NOMO-1 (cell line): ENCODE results near the gene FLACC1.
"Not testable (repeated sequence)": the region's sequence is repeated elsewhere in the genome, so short reads cannot be mapped to it uniquely, and the experiment has no call there.

Experiments
- DNase-seq, 2 experiments: peaks; one replicate each; lab custom pipeline; 2025; ENCODE audit not compliant: unreplicated experiment in 2 of 2; lab: John Stamatoyannopoulos, UW

Gene FLACC1, protein sequence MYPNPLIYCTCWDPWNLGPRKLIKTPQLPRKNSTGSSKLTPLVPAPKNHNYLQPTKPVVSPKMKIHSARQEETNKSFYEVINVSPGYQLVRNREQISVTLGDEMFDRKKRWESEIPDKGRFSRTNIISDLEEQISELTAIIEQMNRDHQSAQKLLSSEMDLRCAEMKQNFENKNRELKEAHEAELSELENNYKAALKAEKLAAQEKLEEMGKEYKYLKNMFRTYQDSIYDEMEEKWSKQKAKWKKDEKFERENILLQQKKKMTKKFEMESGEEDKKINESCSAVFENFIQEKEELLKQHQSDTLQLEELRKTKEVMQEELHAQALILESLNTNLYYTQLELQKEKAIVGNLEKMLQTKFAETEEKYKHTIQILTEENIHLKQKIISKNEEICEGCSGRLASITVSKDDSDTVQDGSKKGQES

GRCh38 chr2:201357221-201357620 is at the start of gene FLACC1:
FLACC1 (minus strand) TSS chr2:201357345; CDS start chr2:201351404, 5,941 bp downstream.
- DNase-seq = no peak

DNA sequence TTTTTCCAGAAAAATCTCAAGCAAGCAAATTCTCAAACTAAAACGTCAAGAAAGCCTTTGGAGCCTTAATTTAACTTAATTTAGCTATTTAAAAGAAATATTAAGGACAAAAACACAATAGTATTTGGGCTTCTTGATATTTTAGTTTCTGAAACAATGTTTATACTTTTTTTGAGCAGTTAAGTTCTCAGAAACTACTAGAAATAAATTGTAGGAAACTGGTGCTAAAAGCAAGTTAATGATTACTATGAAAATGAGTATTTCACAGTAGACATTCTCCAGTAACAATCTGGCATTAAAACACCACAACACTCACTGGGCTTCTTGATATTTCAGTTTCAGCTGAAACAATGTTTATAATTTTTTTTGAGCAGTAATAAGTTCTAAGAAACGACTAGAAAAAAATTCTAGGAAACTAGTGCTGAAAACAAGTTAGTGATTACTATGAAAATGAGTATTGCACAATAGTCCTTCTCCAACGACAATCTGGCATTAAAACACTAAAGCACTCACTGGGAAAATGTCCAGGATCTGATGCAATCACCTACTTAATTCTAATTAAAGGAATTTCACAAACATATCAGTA is 49.0 kb upstream of the FLACC1 start:
- peak in 1 of 2 experiments; percentile 3 for DNase-seq

- DNase-seq = no peak
Measured at GRCh38 chr2:201404699-201405280, 47.6 kb upstream of the FLACC1 start.

GRCh38 chr2:201403880-201404279 is 46.7 kb upstream of the FLACC1 start:
- DNase-seq = no peak

DNA sequence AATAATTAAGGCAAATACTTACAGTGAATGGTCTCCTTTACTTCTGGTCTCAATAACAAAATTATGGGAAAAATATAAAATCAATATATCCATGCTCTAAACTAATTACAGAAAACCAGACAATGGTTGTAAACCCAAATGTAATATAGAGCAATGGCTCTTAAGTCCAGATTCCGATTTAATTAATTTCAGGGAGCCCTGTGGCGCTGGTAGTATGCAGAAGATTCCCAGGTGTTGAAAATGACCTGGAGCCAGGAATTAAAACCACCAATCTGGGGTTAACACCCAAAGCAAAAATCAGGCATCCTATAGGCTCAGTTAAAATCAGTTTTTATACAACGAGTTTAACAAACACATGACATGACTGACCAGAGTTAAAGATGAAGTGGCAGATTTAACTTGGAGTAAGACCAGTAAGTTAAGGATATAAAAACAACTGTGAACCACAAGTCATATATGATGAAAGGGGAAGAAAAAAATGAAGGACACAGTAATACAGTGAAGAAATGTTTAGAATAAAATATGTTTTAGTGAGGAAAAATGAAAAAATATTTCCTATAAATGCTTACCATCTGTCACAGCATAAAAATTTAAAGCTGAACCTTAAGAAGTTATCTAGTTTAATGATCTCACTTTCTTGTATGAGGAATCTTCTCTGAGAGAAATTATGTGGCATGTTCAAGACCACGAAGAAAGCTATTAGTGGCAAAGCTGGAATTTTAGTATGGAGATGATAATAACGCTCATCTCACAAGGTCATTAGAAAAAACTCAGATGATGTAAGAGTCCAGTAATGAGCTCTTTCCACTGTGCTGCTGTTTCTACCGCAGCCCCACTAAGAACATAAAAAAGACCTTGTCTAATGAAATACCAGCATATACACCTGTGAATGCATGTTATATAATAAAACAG is 45.8 kb upstream of the FLACC1 start:
- no peak for DNase-seq

DNA sequence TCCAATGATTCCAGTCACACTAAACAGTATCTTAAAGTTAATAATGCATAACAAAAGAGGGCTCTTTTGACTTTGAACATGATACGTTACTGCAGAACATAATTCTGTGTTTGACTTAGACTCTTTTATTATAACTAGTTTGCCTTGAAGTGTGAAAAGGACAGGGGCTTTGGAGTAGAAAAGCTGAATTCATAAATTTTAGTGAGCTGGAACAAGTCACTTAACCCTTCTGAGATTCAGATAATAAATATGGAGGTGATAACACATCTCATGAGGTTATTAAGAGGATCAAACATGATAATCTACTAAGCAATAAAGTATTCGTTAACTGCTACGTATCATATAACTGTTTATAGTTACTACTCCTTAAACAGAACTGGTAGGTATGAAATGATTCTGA is 44.7 kb upstream of the FLACC1 start:
- DNase-seq = no peak

GRCh38 chr2:201396595-201396994 is 39.5 kb upstream of the FLACC1 start:
- no peak for DNase-seq

DNA sequence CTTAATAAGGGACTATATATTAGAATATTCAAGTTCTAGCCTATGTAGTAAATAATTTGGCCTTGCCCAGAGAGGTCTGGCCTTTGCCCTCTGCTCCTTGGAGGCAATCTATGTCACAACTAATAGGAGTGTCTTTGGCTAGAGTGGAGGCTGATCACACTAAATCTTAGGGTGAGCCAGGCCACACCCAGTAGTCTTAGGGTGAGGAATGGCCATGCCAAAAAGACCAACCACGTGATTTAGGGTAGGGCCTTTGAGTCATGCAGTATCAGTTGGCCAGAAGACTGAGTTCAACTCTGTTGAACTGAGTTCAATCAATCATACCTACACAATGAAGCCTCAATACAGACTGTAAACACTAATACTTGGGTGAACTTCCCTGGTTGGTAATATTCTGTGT is 26.0 kb upstream of the FLACC1 start:
- DNase-seq = no peak

- DNase-seq = no peak
Measured at GRCh38 chr2:201378496-201379397, 21.6 kb upstream of the FLACC1 start.

DNA sequence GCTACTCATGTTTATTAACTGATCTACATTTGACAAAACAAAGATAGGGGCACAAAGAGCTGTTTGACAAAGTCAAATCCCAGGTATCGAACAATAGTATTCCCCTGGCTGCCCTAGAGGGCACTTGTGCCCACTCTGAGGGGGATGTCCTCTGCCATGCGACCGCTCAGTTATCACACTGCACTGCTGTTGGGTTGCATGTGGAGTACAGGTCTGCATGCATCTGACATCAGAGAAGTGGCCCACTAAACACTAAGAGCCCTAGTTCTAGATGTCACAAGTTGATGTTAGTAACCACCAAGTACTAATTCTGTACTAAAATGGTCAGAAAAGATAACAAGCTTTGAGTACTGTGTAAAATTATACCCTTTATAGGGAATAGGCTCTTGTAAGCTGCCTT is 20.1 kb upstream of the FLACC1 start:
- no peak for DNase-seq

- no peak for DNase-seq
Measured at GRCh38 chr2:201369775-201370174, 12.6 kb upstream of the FLACC1 start.

DNA sequence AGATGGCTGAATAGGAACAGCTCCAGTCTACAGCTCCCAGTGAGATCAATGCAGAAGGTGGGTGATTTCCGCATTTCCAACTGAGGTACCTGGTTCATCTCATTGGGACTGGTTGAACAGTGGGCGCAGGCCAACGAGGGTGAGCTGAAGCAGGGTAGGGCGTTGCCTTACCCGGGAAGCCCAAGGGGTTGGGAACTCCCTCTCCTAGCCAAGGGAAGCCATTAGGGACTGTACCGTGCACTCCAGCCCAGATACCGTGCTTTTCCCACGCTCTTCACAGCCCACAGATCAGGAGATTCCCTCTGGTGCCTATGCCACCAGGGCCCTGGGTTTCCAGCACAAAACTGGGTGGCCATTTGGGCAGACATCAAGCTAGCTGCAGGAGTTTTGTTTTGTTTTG is 12.2 kb upstream of the FLACC1 start:
- not testable (repeated sequence) for DNase-seq

DNA sequence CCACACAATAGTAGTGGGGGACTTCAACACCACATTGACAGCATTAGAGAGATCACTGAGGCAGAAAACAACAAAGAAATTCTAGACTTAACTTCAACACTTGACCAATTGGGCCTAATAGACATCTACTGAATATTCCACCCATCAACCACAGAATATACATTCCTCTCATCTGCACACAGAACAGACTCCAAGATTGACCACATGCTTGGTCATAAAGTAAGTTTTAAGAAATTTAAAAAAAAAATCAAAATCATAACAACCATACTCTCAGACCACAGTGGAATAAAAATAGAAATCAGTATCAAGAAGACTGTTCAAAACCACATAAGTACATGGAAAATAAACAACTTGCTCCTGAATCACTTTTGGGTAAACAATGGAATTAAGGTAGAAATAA is 9.0 kb upstream of the FLACC1 start:
- DNase-seq = no peak

DNA sequence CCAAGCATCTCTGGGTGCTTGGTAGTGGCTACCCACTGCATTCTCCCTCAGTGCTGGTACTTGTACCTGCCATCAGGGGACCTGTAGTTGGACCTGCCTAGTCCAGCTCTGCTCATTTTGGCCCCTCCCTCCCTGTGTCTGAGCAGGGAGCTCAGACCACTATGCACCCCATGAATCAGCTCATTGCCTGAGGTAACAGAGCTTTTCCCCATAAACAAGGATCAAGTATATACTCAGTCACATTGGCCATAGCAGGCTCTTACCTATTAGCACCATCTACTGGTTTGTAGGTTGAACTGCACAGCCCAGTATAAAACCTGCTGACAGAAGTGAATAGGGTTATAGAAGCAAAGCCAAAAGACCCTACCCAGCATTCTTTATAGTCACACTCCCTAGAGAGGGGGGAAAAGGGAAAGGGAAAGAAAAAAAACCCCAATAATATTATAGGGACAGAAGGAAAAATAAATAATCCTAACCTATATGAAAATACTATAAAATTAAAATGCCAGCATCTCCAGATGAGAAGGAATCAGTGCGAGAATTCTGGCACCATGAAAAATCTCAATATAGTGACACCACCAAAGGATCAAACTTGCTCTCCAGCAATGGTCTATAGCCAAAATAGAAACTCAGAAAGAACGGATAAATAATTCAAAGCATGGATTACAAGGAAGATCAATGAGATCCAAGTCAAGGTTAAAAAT is 6.9 kb upstream of the FLACC1 start:
- DNase-seq = peak; percentile 41 to 51

GRCh38 chr2:201362396-201362795 is 5.3 kb upstream of the FLACC1 start:
- DNase-seq = no peak

- DNase-seq = no peak
Measured at GRCh38 chr2:201361078-201361733, 4.1 kb upstream of the FLACC1 start.

DNA sequence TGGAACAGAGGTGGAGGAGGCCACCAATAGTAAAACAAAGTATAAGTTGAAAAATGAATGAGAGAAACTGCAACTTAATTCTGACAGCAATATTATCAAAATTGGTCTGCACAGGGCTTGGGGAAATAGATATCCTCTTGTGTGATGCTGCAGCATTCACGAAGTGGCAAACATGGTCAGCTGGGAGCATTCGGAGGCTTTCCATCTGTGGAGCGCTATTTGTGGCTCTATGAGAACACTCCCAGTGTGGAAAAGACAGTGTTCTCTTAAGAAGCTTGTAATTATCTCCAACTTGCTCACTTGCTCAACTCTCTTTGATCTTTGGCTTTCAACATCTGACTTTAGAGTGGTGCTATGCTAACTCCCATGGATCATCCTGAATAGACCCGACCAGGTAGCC is 3.1 kb upstream of the FLACC1 start:
- no peak for DNase-seq

GRCh38 chr2:201358684-201359083 is 1.5 kb upstream of the FLACC1 start:
- no peak for DNase-seq

GRCh38 chr2:201353116-201353515 is 4.0 kb downstream of the FLACC1 start:
- DNase-seq = no peak
